HG03354 (cell line): ENCODE measurements around the gene GPHN.

ENCODE experiments used
- ATAC-seq: cut with Tn5 transposase; IDR thresholded peaks from one replicate; pipeline ENCODE4 v1.9.1; 2021; ENCODE audit warnings: mild to moderate bottlenecking; ENCODE audit not compliant: unreplicated experiment, poor library complexity, severe bottlenecking

Gene GPHN

GRCh38 chr14:67186172-67186768, 678.3 kb downstream of the GPHN start:
- ATAC-seq, result no peak

GRCh38 chr14:67186789-67187584, 679.0 kb downstream of the GPHN start:
- no peak for ATAC-seq

DNA sequence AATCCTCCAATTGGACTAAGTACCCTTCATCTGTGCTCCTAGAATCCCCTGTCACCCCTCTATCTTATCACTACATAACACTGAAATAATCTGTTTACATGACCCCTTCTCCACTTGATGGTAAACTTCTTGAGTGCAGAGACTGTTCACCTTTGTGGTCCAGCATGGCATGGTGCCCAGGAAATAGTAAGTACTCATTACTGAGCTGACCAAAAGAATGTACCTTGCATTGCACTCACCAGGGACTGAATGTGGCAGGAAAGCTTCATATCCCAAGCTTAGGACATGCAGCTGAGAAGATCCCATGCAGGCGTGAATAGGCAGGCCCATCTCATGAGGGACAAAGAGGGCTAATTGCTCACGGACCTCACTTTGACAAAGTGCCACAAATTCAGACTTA, 679.9 kb downstream of the GPHN start:
- no peak for ATAC-seq

GRCh38 chr14:67188326-67188725, 680.4 kb downstream of the GPHN start:
- ATAC-seq, result no peak

GRCh38 chr14:67191768-67192290, 683.9 kb downstream of the GPHN start:
- ATAC-seq, result no peak

GRCh38 chr14:67192366-67192765, 684.4 kb downstream of the GPHN start:
- no peak for ATAC-seq

DNA sequence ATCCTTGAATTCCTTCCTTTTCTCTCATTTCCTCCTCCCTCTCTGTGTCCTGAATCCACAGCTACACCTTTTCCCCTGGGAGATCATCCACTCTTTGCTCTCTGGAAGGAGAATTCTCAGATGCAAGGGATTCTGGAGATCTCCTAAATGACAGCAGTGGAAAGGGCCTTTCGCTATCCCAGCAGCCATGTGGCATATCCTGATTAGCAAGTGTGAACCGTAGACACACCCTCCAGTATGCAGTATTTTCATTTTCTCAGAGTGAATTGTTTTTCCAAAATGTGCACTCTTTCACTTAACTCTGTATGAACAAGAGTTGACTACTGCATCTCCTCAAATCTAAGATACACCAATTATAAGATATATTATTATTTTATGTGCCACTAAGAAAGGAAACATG, 687.3 kb downstream of the GPHN start:
- ATAC-seq, result no peak

- no peak for ATAC-seq
These were observed 691.1 kb downstream of the GPHN start for GRCh38 chr14:67199016-67199415.

GRCh38 chr14:67207810-67208209, 699.9 kb downstream of the GPHN start:
- ATAC-seq, result no peak

GRCh38 chr14:67218126-67218525, 710.2 kb downstream of the GPHN start:
- ATAC-seq, result no peak

GRCh38 chr14:67221248-67221981, 713.5 kb downstream of the GPHN start:
- no peak for ATAC-seq

DNA sequence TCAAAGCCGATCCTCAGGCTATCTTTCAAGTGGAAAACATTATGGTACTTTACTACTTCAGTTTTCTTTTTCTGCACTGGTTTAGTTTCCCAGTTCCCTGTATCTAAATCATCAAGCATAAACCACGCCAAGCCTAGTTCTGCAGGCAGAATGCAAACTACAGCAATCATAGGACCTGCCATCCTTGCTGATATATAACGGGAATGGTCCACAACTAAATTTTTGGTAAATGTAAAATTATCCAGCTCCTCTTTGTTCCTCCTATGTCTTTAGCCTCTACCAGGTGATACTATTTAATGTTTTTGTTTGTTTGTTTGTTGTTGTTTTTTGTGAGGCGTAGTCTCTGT, 714.0 kb downstream of the GPHN start:
- no peak for ATAC-seq

DNA sequence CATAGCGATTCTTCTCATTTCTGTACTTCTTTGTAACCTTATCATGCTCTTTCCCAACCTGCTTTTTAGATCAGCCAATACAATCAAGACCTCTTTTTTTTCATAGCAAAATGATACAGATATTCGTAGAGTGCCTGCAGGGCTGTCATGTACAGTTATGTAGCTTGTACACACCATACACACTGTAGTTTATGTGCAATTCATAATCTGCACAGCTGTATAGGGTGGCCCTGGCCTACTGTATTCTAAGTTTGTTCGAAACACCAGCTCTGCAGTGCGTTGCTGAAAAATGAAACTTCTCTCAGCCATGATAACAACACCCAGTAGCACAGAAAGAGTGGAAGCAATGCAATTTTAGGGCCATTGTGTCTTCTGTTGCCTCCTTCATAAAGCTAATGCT, 717.6 kb downstream of the GPHN start:
- no peak for ATAC-seq

DNA sequence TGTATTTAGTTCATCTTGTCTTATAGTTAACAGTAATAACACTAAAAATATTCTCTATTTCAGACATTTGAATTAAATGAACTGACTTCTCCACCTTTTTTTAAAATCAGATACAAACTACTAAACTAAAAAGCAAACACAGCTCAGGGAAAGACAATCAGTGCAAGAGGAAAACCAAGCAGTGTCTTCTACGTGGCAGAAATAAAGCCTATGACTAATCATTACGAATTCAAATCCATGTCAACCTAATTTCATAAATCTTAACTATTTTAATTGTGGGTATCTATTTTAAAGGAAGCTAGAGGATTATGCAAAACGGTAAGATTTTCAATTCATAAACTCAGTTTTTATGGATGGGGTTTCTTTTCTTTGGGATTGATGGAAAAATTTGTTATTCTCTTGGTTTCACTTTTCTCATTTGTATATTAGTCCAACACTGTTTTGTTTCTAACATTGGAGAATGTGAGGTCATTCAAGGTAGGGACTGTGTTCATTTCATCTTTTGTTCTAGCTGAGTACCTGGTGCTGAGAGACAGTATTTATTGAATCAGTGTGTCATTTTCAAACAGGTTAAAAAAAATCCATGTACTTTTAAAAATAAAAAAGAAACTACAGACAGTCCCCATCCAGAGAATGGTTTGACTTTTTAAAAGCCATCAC, 720.5 kb downstream of the GPHN start:
- ATAC-seq, result no peak
